HepG2 (cell line): ENCODE results near the gene TOB1. TPM values are rescaled to one million over a fixed set of nuclear protein-coding genes. Genes with fewer than 3 reads are reported as not detected.
A peak's percentile ranks its signal among the peaks of the same experiment; 100 is the strongest.

Experiments used
- CENPT ChIP-seq: sonication (generic); formaldehyde crosslinking; IDR thresholded peaks from 2 replicates; pipeline ENCODE4 v1.8.0; 2022; ENCODE audit warnings: low read depth, mild to moderate bottlenecking, moderate library complexity, missing genetic modification reagents
- CHCHD3 ChIP-seq: sonication (generic); formaldehyde crosslinking; IDR thresholded peaks from 2 replicates; pipeline ENCODE4 v1.8.0; 2022; ENCODE audit warnings: mild to moderate bottlenecking, missing genetic modification reagents, moderate library complexity
- E2F5 ChIP-seq: sonication (generic); formaldehyde crosslinking; conservative IDR thresholded peaks from 2 replicates; pipeline ENCODE4 v1.4.0; 2020; ENCODE audit warnings: missing genetic modification reagents
- GABPA ChIP-seq, 2 experiments: IDR thresholded peaks; 2 replicates each; pipeline ENCODE4 v1.6.1; 2011 to 2016; ENCODE audit warnings: low read depth in 2 of 2, low read length in 1 of 2, missing biosample characterization in 1 of 2, missing genetic modification characterization in 1 of 2
- GPN1 ChIP-seq: sonication (generic); formaldehyde crosslinking; IDR thresholded peaks from 2 replicates; pipeline ENCODE4 v1.5.1; 2020; ENCODE audit warnings: missing genetic modification reagents, borderline replicate concordance
- GTF2F1 ChIP-seq: fragments of 150-350 bp; IDR thresholded peaks from 2 replicates; pipeline ENCODE4 v1.6.1; 2014; ENCODE audit warnings: low read length
- KLF12 ChIP-seq: sonication (generic); formaldehyde crosslinking; IDR thresholded peaks from 2 replicates; pipeline ENCODE4 v1.4.0; 2020; ENCODE audit warnings: missing genetic modification reagents, borderline replicate concordance
- MBNL3 ChIP-seq: fragments of 250-450 bp; sonication (Bioruptor Pico); conservative IDR thresholded peaks from 2 replicates; pipeline ENCODE4 v1.8.0; 2022; ENCODE audit warnings: mild to moderate bottlenecking, inconsistent platforms
- NFE2 ChIP-seq: sonication (generic); formaldehyde crosslinking; IDR thresholded peaks from 2 replicates; pipeline ENCODE4 v1.4.0; 2020; ENCODE audit warnings: missing genetic modification reagents
- NR2F6 ChIP-seq, 2 experiments: IDR thresholded peaks; 2 replicates each; pipeline ENCODE4 v1.6.1; 2016; ENCODE audit warnings: antibody characterized with exemption in 1 of 2, mild to moderate bottlenecking in 1 of 2
- PBX3 ChIP-seq: sonication (generic); formaldehyde crosslinking; IDR thresholded peaks from 2 replicates; pipeline ENCODE4 v1.8.1; 2023; ENCODE audit warnings: missing genetic modification reagents, inconsistent platforms, borderline replicate concordance
- PHF8 ChIP-seq: sonication (generic); formaldehyde crosslinking; IDR thresholded peaks from 2 replicates; pipeline ENCODE4 v1.5.0; 2020; ENCODE audit warnings: missing genetic modification reagents
- SRF ChIP-seq: IDR thresholded peaks from 2 replicates; pipeline ENCODE4 v1.6.1; 2011; ENCODE audit warnings: mild to moderate bottlenecking, low read depth, low read length, moderate library complexity
- TFDP1 ChIP-seq: IDR thresholded peaks from 2 replicates; pipeline ENCODE4 v1.6.1; 2016; ENCODE audit warnings: missing compliant biosample characterization, missing genetic modification reagents, borderline replicate concordance
- UBTF ChIP-seq: sonication (generic); formaldehyde crosslinking; IDR thresholded peaks from 2 replicates; pipeline ENCODE4 v1.4.0; 2020; ENCODE audit warnings: mild to moderate bottlenecking, missing genetic modification reagents
- ZFP82 ChIP-seq: sonication (generic); formaldehyde crosslinking; IDR thresholded peaks from 2 replicates; pipeline ENCODE4 v1.5.1; 2020; ENCODE audit warnings: mild to moderate bottlenecking, missing genetic modification reagents, borderline replicate concordance
- ZNF432 ChIP-seq: sonication (generic); formaldehyde crosslinking; IDR thresholded peaks from 2 replicates; pipeline ENCODE4 v1.5.0; 2020; ENCODE audit warnings: missing genetic modification reagents, mild to moderate bottlenecking, borderline replicate concordance
- ZNF441 ChIP-seq: sonication (generic); formaldehyde crosslinking; IDR thresholded peaks from 2 replicates; pipeline ENCODE4 v1.7.0; 2021; ENCODE audit warnings: missing genetic modification reagents, borderline replicate concordance
- ZNF460 ChIP-seq: sonication (generic); formaldehyde crosslinking; IDR thresholded peaks from 2 replicates; pipeline ENCODE4 v1.5.1; 2020; ENCODE audit warnings: missing genetic modification reagents, mild to moderate bottlenecking, borderline replicate concordance
- ZNF777 ChIP-seq: sonication (generic); formaldehyde crosslinking; IDR thresholded peaks from 2 replicates; pipeline ENCODE4 v1.4.0; 2020; ENCODE audit warnings: missing genetic modification reagents
- ZNF792 ChIP-seq: IDR thresholded peaks from 2 replicates; pipeline ENCODE4 v1.6.1; 2016
- ZUFSP ChIP-seq: sonication (generic); formaldehyde crosslinking; IDR thresholded peaks from 2 replicates; pipeline ENCODE4 v1.9.0; 2021; ENCODE audit warnings: missing genetic modification reagents, mild to moderate bottlenecking, borderline replicate concordance
- polyA plus RNA-seq, 8 experiments: library from polyadenylated mRNA; depleted of rRNA in 3 of 8; stranded (reverse) in 7 of 8; unstranded in 1 of 8; fragments of >200 nt; fragmentation: Illumina TruSeq in 4 of 8; extraction: Trizol in 4 of 8; gene quantifications; 2 replicates each; pipeline versions ENCODE4 v1.2.1 to v1.2.3, GENCODE V29; 2011 to 2016; ENCODE audit warnings: low read depth in 4 of 8, missing spikeins in 1 of 8, mixed read lengths in 1 of 8; ENCODE audit not compliant: insufficient read depth in 1 of 8
- total RNA-seq, 5 experiments: library from RNA; depleted of rRNA; stranded (reverse); fragments of >200 nt; fragmentation: Illumina TruSeq; extraction: Trizol; gene quantifications; 2 replicates each; pipeline ENCODE4 v1.2.3, GENCODE V29; 2016; ENCODE audit warnings: low read depth in 1 of 5

The TOB1 gene
- total and polyA plus RNA-seq, 2 of the 13 experiments (the other 11 are each of a cell fraction or from before 2014, with no cell fraction given), result 21.9 to 57.7 TPM

GRCh38 chr17:50899005-50899460 lies 32.9 kb upstream of the TOB1 start (continued):
- no peak for TF ChIP-seq ZFP82 (CRISPR knock-in tag)
- TF ChIP-seq KLF12, result no peak
- no peak for TF ChIP-seq TFDP1 (CRISPR knock-in tag)
- TF ChIP-seq E2F5, result no peak
- TF ChIP-seq ZNF441 (CRISPR knock-in tag), result no peak
- TF ChIP-seq SRF, result no peak
- no peak for TF ChIP-seq CENPT (CRISPR knock-in tag)
- no peak for TF ChIP-seq PBX3 (CRISPR knock-in tag)
- TF ChIP-seq UBTF (CRISPR knock-in tag), result peak; percentile 31; the same call in 1 of the 2 replicates
- TF ChIP-seq NR2F6 (IDR thresholded peaks at IDR 0.05), result peak; percentile 30; the same call in 1 of the 2 replicates
- TF ChIP-seq NR2F6 (CRISPR knock-in tag; IDR thresholded peaks at IDR 0.05), result peak; percentile 80
- TF ChIP-seq GABPA (IDR thresholded peaks at IDR 0.05; ENCODE audit: low read depth, low read length), result no peak
- TF ChIP-seq GABPA (CRISPR knock-in tag; IDR thresholded peaks at IDR 0.05; ENCODE audit: low read depth), result no peak
- TF ChIP-seq ZNF432 (CRISPR knock-in tag), result no peak
- TF ChIP-seq NFE2, result no peak
- no peak for TF ChIP-seq CHCHD3 (CRISPR knock-in tag)
- no peak for TF ChIP-seq GPN1 (CRISPR knock-in tag)
- peak; percentile 84; the same call in 1 of the 2 replicates for TF ChIP-seq ZNF792 (CRISPR knock-in tag)
- no peak for TF ChIP-seq GTF2F1
- no peak for TF ChIP-seq ZNF777 (CRISPR knock-in tag)
- no peak for TF ChIP-seq ZUFSP (CRISPR knock-in tag)
- no peak for TF ChIP-seq MBNL3 (CRISPR knock-in tag)
- no peak for TF ChIP-seq PHF8 (CRISPR knock-in tag)
- no peak for TF ChIP-seq ZNF460 (CRISPR knock-in tag)
